Mesenchymal stem cell (in vitro differentiated cells and primary cell): Measurements from ENCODE around the gene GUCY2D.

Experiments
- DNase-seq: peaks from one replicate; pipeline ENCODE4 v3.0.0-alpha.2; 2013
- H2AFZ ChIP-seq: one replicate; pipeline ENCODE4 v1.6.1; 2013; ENCODE audit warnings: low read depth, mild to moderate bottlenecking, control low read depth, inconsistent platforms, low read length, moderate library complexity
- H2AK5ac ChIP-seq: 2 replicates; pipeline ENCODE4 v1.6.1; 2013; ENCODE audit warnings: low read length, moderate library complexity, mild to moderate bottlenecking, inconsistent platforms; ENCODE audit not compliant: severe bottlenecking
- H2BK120ac ChIP-seq: one replicate; pipeline ENCODE4 v1.6.1; 2013; ENCODE audit warnings: low read depth, mild to moderate bottlenecking, inconsistent platforms, low read length, moderate library complexity
- H2BK12ac ChIP-seq, 2 experiments: one replicate each; pipeline ENCODE4 v1.6.1; 2013; ENCODE audit warnings: inconsistent platforms in 2 of 2, low read length in 2 of 2, mild to moderate bottlenecking in 2 of 2, moderate library complexity in 2 of 2, control low read depth in 1 of 2
- H2BK15ac ChIP-seq: one replicate; pipeline ENCODE4 v1.6.1; 2013; ENCODE audit warnings: mild to moderate bottlenecking, low read depth, inconsistent platforms; ENCODE audit not compliant: poor library complexity, severe bottlenecking
- H2BK5ac ChIP-seq: 2 replicates; pipeline ENCODE4 v1.6.1; 2013; ENCODE audit warnings: low read depth, mild to moderate bottlenecking, low read length, control low read depth, inconsistent platforms; ENCODE audit not compliant: poor library complexity, severe bottlenecking
- H3K14ac ChIP-seq, 2 experiments: one replicate each; pipeline ENCODE4 v1.6.1; 2013; ENCODE audit warnings: inconsistent platforms in 2 of 2, low read length in 2 of 2, control low read depth in 1 of 2, mild to moderate bottlenecking in 1 of 2, moderate library complexity in 1 of 2
- H3K18ac ChIP-seq, 2 experiments: one replicate each; pipeline ENCODE4 v1.6.1; 2013; ENCODE audit warnings: inconsistent platforms in 2 of 2, low read length in 2 of 2, control low read depth in 1 of 2, low read depth in 1 of 2, mild to moderate bottlenecking in 1 of 2
- H3K23ac ChIP-seq, 2 experiments: one replicate each; pipeline ENCODE4 v1.6.1; 2013; ENCODE audit warnings: inconsistent platforms in 2 of 2, low read length in 2 of 2, mild to moderate bottlenecking in 2 of 2, moderate library complexity in 2 of 2, control low read depth in 1 of 2
- H3K27ac ChIP-seq: 2 replicates; pipeline ENCODE4 v1.5.1; 2013; ENCODE audit warnings: mild to moderate bottlenecking, moderate library complexity, low read length, control low read depth, inconsistent platforms; ENCODE audit not compliant: poor library complexity, severe bottlenecking
- H3K27me3 ChIP-seq, 2 experiments: 2 replicates each; pipeline versions ENCODE4 v1.6.1 to v1.7.0; 2013; ENCODE audit warnings: low read length in 2 of 2, mild to moderate bottlenecking in 2 of 2, moderate library complexity in 2 of 2, control low read depth in 1 of 2, inconsistent platforms in 1 of 2; ENCODE audit not compliant: control insufficient read depth in 1 of 2, insufficient read depth in 1 of 2
- H3K36me3 ChIP-seq, 2 experiments: 2 replicates each; pipeline versions ENCODE4 v1.6.1 to v1.7.0; 2013; ENCODE audit warnings: low read length in 2 of 2, control low read depth in 1 of 2, inconsistent platforms in 1 of 2, low read depth in 1 of 2, mild to moderate bottlenecking in 1 of 2; ENCODE audit not compliant: insufficient read depth in 2 of 2, control insufficient read depth in 1 of 2
- H3K4ac ChIP-seq, 2 experiments: one replicate each; pipeline ENCODE4 v1.6.1; 2013; ENCODE audit warnings: inconsistent platforms in 2 of 2, low read length in 2 of 2, mild to moderate bottlenecking in 2 of 2, moderate library complexity in 2 of 2, control low read depth in 1 of 2, low read depth in 1 of 2
- H3K4me1 ChIP-seq: 2 replicates; pipeline ENCODE4 v1.6.1; 2013; ENCODE audit warnings: low read depth, low read length, control low read depth; ENCODE audit not compliant: control insufficient read depth, insufficient read depth
- H3K4me2 ChIP-seq: 2 replicates; pipeline ENCODE4 v1.6.1; 2013; ENCODE audit warnings: low read length, mild to moderate bottlenecking, inconsistent platforms; ENCODE audit not compliant: poor library complexity, severe bottlenecking
- H3K4me3 ChIP-seq, 2 experiments: 2 replicates each; pipeline versions ENCODE4 v1.5.1 to v1.7.0; 2013; ENCODE audit warnings: low read length in 2 of 2, mild to moderate bottlenecking in 2 of 2, control low read depth in 1 of 2, low read depth in 1 of 2; ENCODE audit not compliant: insufficient read depth in 1 of 2
- H3K79me1 ChIP-seq: replicated peaks from 2 replicates; pipeline ENCODE4 v1.6.1; 2013; ENCODE audit warnings: mild to moderate bottlenecking, control low read depth, low read length, inconsistent platforms; ENCODE audit not compliant: poor library complexity, severe bottlenecking
- H3K9ac ChIP-seq: 2 replicates; pipeline ENCODE4 v1.7.0; 2013; ENCODE audit warnings: mild to moderate bottlenecking, low read length, moderate library complexity
- H3K9me3 ChIP-seq: 2 replicates; pipeline ENCODE4 v1.7.0; 2013; ENCODE audit warnings: mild to moderate bottlenecking, low read length; ENCODE audit not compliant: control insufficient read depth
- H4K8ac ChIP-seq: one replicate; pipeline ENCODE4 v1.6.1; 2013; ENCODE audit warnings: inconsistent platforms, mild to moderate bottlenecking, low read length, moderate library complexity
- H4K91ac ChIP-seq: one replicate; pipeline ENCODE4 v1.6.1; 2013; ENCODE audit warnings: mild to moderate bottlenecking, low read length, inconsistent platforms
- WGBS: methylation state at CpG from one replicate; pipeline ENCODE4 v1.1.7; 2013; ENCODE audit warnings: mixed read lengths; 5-methylcytosine and 5-hydroxymethylcytosine counted together

GUCY2D gene

DNA sequence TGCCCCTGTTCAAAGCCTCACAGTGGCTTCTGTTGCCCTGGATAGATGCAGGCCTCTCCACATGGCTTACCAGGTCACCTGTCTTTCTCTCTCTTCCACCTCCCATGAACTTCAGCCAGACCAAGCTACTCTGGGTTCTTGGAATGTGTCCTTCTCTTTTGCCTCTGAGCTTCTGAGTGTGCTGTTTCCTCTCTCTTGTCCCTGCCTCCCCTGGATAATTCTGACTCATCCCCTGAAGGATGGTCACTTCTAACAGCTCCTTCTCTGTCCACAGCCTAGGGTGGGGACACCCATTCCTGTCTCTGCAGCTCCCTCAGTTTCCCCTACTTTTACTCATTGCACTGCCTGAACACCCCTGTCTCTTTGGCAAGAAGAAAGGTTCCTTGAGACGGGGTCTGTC is 2.9 kb downstream of the GUCY2D start:
- no peak overlapping the region for H3K18ac ChIP-seq
- no peak overlapping the region for H3K4ac ChIP-seq

DNA sequence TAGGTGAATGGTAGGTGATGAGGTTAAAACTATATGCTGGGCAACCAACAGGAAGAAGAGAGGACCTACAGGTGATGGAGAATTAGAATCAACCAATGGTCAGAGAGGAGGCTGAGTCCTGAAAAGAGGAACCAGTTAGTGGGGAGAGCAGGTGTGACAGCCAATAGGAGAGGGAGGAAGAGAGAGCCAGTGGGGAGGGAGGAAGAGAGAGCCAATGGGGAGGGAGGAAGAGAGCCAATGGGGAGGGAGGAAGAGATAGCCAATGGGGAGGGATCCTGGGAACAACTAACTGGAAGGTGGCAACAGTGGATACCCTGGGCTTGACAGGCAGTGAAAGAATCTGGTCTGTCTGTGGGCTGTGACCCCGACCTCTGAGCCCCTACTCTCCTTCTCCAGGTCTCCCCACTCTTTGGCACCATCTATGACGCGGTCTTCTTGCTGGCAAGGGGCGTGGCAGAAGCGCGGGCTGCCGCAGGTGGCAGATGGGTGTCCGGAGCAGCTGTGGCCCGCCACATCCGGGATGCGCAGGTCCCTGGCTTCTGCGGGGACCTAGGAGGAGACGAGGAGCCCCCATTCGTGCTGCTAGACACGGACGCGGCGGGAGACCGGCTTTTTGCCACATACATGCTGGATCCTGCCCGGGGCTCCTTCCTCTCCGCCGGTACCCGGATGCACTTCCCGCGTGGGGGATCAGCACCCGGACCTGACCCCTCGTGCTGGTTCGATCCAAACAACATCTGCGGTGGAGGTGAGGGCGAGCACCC is 3.7 kb downstream of the GUCY2D start:
- Histone ChIP-seq H2BK12ac (no peak overlapping the region), H2BK5ac (no peak overlapping the region), H3K4me1 (peaks cover 15% of the 10 kb centered on the region), H2AK5ac (no peak overlapping the region), H3K14ac (no peak overlapping the region), H2BK120ac (no peak overlapping the region), H3K23ac (no peak overlapping the region), H2AFZ (no peak overlapping the region), H4K91ac (no peak overlapping the region), H3K79me1 (no peaks in the 10 kb centered on the region), H3K9ac (no peak overlapping the region), H3K4ac (no peak overlapping the region), H3K27ac (no peak overlapping the region), H4K8ac (no peak overlapping the region), H3K4me3 (no peak overlapping the region), H3K9me3 (no peaks in the 10 kb centered on the region), H3K18ac (no peak overlapping the region), H3K27me3 (peaks cover 71 to 78% of the 10 kb centered on the region in 2 experiments), H2BK15ac (no peak overlapping the region), H3K36me3 (no peaks in the 10 kb centered on the region), H3K4me2 (no peak overlapping the region)
- 95% methylated on average over 30 of the region's 30 CpGs for WGBS
- no peak for DNase-seq

More for the DNA sequence above, 2.9 kb downstream of the GUCY2D start:
- Histone ChIP-seq H3K27me3 (peaks cover 79 to 86% of the 10 kb centered on the region in 2 experiments), H2AK5ac (no peak overlapping the region), H2BK15ac (no peak overlapping the region), H3K23ac (no peak overlapping the region), H3K79me1 (no peaks in the 10 kb centered on the region), H2BK5ac (no peak overlapping the region), H3K9me3 (no peaks in the 10 kb centered on the region), H2BK120ac (no peak overlapping the region), H3K4me1 (peaks cover 15% of the 10 kb centered on the region), H4K8ac (no peak overlapping the region), H2AFZ (no peak overlapping the region), H3K36me3 (no peaks in the 10 kb centered on the region), H4K91ac (no peak overlapping the region), H2BK12ac (no peak overlapping the region), H3K9ac (no peak overlapping the region), H3K27ac (no peak overlapping the region), H3K14ac (no peak overlapping the region), H3K4me3 (no peak overlapping the region), H3K4me2 (no peak overlapping the region)
- 88% methylated on average over 1 of the region's 1 CpG for WGBS
- no peak for DNase-seq

DNA sequence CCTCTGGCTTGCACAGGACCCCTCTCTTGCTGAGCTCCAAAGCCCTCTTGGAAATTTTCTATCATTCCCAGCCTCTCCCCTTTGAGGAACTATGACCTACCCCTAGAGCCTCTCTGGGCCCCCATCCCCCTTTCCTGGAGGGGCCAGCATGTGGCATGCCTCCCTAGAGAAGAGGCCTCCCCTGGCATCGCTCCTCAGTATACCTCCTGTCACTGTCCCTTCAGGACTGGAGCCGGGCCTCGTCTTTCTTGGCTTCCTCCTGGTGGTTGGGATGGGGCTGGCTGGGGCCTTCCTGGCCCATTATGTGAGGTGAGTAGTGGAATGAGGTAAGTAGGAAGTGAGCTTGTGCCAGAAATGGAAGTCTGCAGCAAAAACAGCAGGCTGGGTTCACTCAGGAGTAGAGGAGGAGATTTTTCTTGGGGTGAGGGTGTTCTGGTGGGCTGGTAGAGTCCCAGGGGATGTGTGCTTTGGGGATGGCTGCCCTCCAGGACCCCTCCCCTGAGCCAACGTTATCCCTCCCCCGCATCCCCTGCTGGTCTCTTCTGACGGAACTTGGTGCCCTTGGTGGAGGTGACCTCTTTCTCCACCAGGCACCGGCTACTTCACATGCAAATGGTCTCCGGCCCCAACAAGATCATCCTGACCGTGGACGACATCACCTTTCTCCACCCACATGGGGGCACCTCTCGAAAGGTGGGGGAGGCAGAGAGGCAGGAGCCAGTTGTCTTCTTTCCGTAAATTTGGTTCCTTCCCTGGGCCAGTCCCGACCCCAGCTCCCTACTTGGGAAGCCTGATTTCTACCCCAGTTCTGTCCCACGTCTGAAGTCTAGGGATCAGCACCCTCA is 4.6 kb downstream of the GUCY2D start:
- Histone ChIP-seq H2BK120ac (no peak overlapping the region), H3K9me3 (no peaks in the 10 kb centered on the region), H2BK12ac (no peak overlapping the region), H3K4me2 (no peak overlapping the region), H4K8ac (no peak overlapping the region), H3K36me3 (no peaks in the 10 kb centered on the region), H3K79me1 (no peaks in the 10 kb centered on the region), H3K27ac (no peak overlapping the region), H3K18ac (no peak overlapping the region), H4K91ac (no peak overlapping the region), H2BK15ac (no peak overlapping the region), H2AFZ (no peak overlapping the region), H3K23ac (no peak overlapping the region), H3K4me3 (no peak overlapping the region), H3K4me1 (peaks cover 15% of the 10 kb centered on the region), H3K9ac (no peak overlapping the region), H3K27me3 (peaks cover 69 to 80% of the 10 kb centered on the region in 2 experiments), H3K4ac (no peak overlapping the region), H3K14ac (no peak overlapping the region), H2AK5ac (no peak overlapping the region), H2BK5ac (no peak overlapping the region)
- DNase-seq, result no peak
- WGBS, result 73% methylated on average over 13 of the region's 14 CpGs

DNA sequence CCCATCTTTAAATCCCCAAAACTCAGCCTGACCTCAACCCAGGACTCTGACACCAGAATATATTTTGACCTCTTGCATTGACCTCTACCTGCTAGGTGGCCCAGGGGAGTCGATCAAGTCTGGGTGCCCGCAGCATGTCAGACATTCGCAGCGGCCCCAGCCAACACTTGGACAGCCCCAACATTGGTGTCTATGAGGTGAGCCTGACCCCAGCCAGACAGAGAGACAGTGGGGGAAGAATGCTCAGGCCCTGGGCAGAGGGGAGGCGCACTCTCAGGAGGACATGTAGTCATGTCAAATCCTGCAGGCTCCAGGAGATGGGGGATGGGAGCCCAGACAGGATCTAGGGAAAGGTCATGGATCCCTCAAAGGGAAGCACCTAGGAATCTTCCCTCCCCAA is 5.4 kb downstream of the GUCY2D start:
- 94% methylated on average over 5 of the region's 5 CpGs for WGBS
- Histone ChIP-seq H3K4me2 (no peak overlapping the region), H3K14ac (no peak overlapping the region), H3K4me3 (no peak overlapping the region), H2BK120ac (no peak overlapping the region), H2BK15ac (no peak overlapping the region), H3K27me3 (peaks cover 69 to 80% of the 10 kb centered on the region in 2 experiments), H4K8ac (no peak overlapping the region), H3K23ac (no peak overlapping the region), H2AFZ (no peak overlapping the region), H4K91ac (no peak overlapping the region), H3K27ac (no peak overlapping the region), H2BK12ac (no peak overlapping the region), H2AK5ac (no peak overlapping the region), H3K79me1 (no peaks in the 10 kb centered on the region), H3K36me3 (no peaks in the 10 kb centered on the region), H3K4ac (no peak overlapping the region), H3K4me1 (peaks cover 9% of the 10 kb centered on the region), H3K18ac (no peak overlapping the region), H2BK5ac (no peak overlapping the region), H3K9me3 (no peaks in the 10 kb centered on the region), H3K9ac (no peak overlapping the region)
- DNase-seq, result no peak
